Choroid plexus epithelial cell (primary cell): ENCODE data around the gene CLNK.

Source experiments
- DNase-seq: peaks from one replicate; pipeline ENCODE4 v3.0.0-alpha.2; 2010; ENCODE audit warnings: low read depth
- H3K4me3 ChIP-seq: 2 replicates; pipeline ENCODE4 v1.5.1; 2011; ENCODE audit warnings: low read depth, mild to moderate bottlenecking, control low read depth, low read length, moderate library complexity
- CTCF ChIP-seq: conservative IDR thresholded peaks from 2 replicates; pipeline ENCODE4 v1.5.1; 2011; ENCODE audit warnings: low read depth, mild to moderate bottlenecking, control low read depth, inconsistent platforms, low read length, moderate library complexity

CLNK gene

GRCh38 chr4:10593130-10593529, 91.4 kb downstream of the CLNK start:
- no peak overlapping the region for H3K4me3 ChIP-seq
- DNase-seq = peak; percentile 7
- peak; percentile 24 for TF ChIP-seq CTCF

GRCh38 chr4:10590896-10591295, 93.7 kb downstream of the CLNK start:
- H3K4me3 ChIP-seq = no peak overlapping the region
- peak; percentile 15 for TF ChIP-seq CTCF
- DNase-seq = peak; percentile 48

- H3K4me3 ChIP-seq = no peak overlapping the region
- DNase-seq = peak; percentile 54
- no peak for TF ChIP-seq CTCF
Measured at GRCh38 chr4:10589799-10590198, 94.8 kb downstream of the CLNK start.

GRCh38 chr4:10589321-10589720, 95.2 kb downstream of the CLNK start:
- TF ChIP-seq CTCF = no peak
- no peak overlapping the region for H3K4me3 ChIP-seq
- DNase-seq = peak; percentile 49

GRCh38 chr4:10587697-10588096, 96.9 kb downstream of the CLNK start:
- no peak for TF ChIP-seq CTCF
- no peak overlapping the region for H3K4me3 ChIP-seq
- DNase-seq = peak; percentile 9

- H3K4me3 ChIP-seq = no peak overlapping the region
- DNase-seq = no peak
- no peak for TF ChIP-seq CTCF
Measured at GRCh38 chr4:10587296-10587695, 97.3 kb downstream of the CLNK start.

- peak overlapping the region; percentile 2 for H3K4me3 ChIP-seq
Measured at GRCh38 chr4:10584042-10584441, 100.5 kb downstream of the CLNK start.

More at GRCh38 chr4:10584042-10584441, 100.5 kb downstream of the CLNK start:
- no peak for TF ChIP-seq CTCF
- DNase-seq = peak; percentile 95
